HG03354 (cell line): Measurements from ENCODE around the gene ASB13.
"Not testable (repeated sequence)": the region's sequence is repeated elsewhere in the genome, so short reads cannot be mapped to it uniquely, and the experiment has no call there.

ENCODE experiments used
- ATAC-seq: cut with Tn5 transposase; IDR thresholded peaks from one replicate; pipeline ENCODE4 v1.9.1; 2021; ENCODE audit warnings: mild to moderate bottlenecking; ENCODE audit not compliant: unreplicated experiment, poor library complexity, severe bottlenecking

Gene ASB13

GRCh38 chr10:5595994-5596471 is 70.4 kb downstream of the ASB13 start:
- ATAC-seq = no peak

DNA sequence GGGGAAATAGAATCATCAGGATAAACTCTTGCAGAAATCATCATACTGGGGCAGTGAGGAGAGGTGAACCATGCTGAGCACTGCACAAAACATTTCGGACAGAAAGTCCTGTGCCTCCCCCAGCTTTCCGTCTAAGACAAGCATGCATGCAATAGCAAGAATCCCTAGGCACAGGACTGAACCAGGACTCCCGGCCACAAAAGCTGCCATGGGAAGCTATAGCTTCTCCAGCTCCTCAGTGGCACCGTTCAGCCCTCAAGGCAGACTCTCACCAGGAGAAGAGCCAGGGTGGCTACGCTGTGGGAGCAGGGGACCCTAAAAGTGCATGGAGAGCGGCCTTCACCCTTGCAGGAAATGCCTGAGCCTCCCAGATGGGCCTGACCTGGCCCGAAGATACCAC is 70.8 kb downstream of the ASB13 start:
- no peak for ATAC-seq

DNA sequence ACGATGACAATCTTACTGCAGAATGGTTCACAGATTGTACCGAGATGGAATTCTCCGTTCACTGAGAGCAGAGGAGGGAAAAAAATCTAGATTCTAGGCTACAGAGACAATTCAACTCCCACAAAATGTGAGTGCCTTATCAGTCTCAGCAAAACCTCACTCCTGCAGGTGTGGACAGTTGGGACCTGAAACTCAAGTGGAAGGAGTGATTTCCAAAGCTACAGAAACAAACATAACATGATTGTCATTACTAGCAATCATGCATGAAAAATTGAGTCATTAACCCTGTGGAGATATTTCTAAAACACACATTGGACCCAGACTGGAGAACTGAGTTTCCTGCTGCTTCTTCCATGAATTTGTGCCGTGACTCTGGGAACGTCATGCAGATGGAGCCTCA is 71.3 kb downstream of the ASB13 start:
- no peak for ATAC-seq

GRCh38 chr10:5594271-5595049 is 71.9 kb downstream of the ASB13 start:
- no peak for ATAC-seq

DNA sequence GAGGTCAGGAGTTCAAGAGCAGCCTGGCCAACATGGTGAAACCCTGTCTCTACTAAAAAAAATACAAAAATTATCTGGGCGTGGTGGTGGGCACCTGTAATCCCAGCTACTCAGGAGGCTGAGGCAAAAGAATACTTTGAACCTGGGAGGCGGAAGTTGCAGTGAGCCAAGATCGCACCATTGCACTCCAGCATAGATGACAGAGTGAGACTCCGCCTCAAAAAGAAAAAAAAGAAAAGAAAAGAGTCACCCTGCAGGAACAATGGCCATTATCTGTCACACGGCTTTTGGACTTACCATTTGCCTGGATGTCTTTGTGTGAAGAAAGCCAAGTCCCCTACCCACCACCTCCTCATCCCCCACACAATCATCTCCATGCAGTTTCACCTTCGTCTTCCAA is 73.0 kb downstream of the ASB13 start:
- ATAC-seq = not testable (repeated sequence)

DNA sequence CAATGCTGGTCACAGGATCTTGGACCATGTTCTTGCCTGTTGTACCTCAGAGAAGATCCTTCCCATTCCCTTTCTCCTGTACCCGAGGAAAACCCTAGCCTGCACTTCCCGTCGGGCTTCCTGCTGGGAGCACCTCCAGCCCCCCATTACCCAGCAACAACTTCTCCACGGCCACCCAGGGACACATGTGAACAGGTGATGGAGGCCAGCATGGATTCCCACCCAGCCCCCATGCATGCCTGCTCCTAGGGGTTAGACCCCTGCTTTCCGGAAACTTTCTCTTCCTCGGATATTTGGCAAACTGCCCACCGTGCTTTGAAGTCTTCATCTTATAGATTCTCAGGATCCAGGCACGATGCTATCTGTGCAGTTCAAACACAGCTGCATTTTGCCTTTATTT is 74.3 kb downstream of the ASB13 start:
- no peak for ATAC-seq

- no peak for ATAC-seq
These were observed 75.0 kb downstream of the ASB13 start for GRCh38 chr10:5591336-5591824.

GRCh38 chr10:5590816-5591215 is 75.6 kb downstream of the ASB13 start:
- ATAC-seq = no peak

DNA sequence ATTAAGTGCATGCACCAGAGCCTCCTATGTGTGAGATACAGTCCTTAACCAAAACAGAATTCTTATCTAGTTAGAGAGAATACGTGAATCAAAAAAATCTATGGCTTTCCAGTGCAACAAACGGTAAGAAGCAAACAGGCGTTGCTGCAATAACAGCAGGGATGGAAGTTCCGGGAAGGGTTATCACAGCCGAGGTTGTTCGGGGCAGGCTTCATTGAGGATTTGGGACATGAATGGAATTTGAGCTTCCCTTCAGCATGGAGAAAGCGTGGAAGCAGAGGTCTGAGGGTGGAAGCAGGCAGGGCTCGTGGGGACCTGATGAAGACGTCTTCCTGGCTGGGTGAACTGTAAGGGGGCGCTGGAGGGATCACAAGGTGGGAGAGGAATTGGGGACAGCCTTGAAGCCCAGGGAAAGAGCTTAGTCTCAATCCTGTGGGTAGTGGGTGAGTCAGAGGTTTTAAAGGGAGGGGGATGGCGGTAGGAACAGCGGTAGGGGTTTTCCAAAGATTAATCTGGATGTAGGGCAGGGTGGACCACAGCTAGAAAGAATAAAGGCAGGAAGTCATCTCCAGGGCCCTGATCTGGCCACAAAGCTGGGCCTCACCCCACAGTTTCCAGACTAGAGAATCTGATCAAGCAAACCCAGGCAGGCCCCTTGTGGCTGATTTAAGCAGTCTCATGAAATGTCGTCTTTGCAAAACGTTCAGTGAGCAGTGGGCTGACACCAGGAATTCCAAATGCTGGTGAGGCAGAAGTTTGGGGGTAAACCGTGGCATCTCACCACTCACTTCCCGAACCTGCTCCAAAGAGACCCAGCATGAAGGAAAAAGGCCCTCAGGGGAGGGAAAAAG is 76.5 kb downstream of the ASB13 start:
- ATAC-seq = no peak

- ATAC-seq = no peak
These were observed 77.3 kb downstream of the ASB13 start for GRCh38 chr10:5589011-5589660.
